K562 (cell line): Measurements from ENCODE around the gene CHPF. TPM values are rescaled to one million over a fixed set of nuclear protein-coding genes. Genes with fewer than 3 reads are reported as not detected.
A peak's percentile ranks its signal among the peaks of the same experiment; 100 is the strongest.

ENCODE experiments used
- BRD4 ChIP-seq: fragments of 200-600 bp; sonication (generic); IDR thresholded peaks from 2 replicates; pipeline ENCODE4 v1.6.1; 2017; ENCODE audit warnings: inconsistent platforms
- ELF2 ChIP-seq: fragments of 250-450 bp; sonication (Bioruptor Pico); IDR thresholded peaks from 2 replicates; pipeline ENCODE4 v1.5.0; 2021; ENCODE audit warnings: mild to moderate bottlenecking
- ERF ChIP-seq: fragments of 450-650 bp; formaldehyde crosslinking; IDR thresholded peaks from 2 replicates; pipeline ENCODE4 v1.4.0; 2020; ENCODE audit warnings: mild to moderate bottlenecking, mixed read lengths
- HNRNPUL1 ChIP-seq: fragments of 200-400 bp; formaldehyde crosslinking; IDR thresholded peaks from 2 replicates; pipeline ENCODE4 v1.6.1; 2017; ENCODE audit warnings: low read length
- JUNB ChIP-seq: fragments of 450-650 bp; formaldehyde crosslinking; conservative IDR thresholded peaks from 2 replicates; pipeline ENCODE4 v1.4.0; 2020; ENCODE audit warnings: mild to moderate bottlenecking
- KHSRP ChIP-seq: fragments of 450-650 bp; IDR thresholded peaks from 2 replicates; pipeline ENCODE4 v1.6.1; 2017
- KLF1 ChIP-seq: fragments of 450-650 bp; IDR thresholded peaks from 2 replicates; pipeline ENCODE4 v1.6.1; 2016; ENCODE audit warnings: missing genetic modification characterization, missing compliant biosample characterization
- MBD1 ChIP-seq: fragments of 250-450 bp; sonication (Bioruptor Pico); IDR thresholded peaks from 2 replicates; pipeline ENCODE4 v1.8.0; 2022; ENCODE audit warnings: inconsistent platforms
- MCM5 ChIP-seq: fragments of 450-650 bp; IDR thresholded peaks from 2 replicates; pipeline ENCODE4 v1.6.1; 2016; ENCODE audit warnings: low read depth
- SMAD1 ChIP-seq: fragments of 150-350 bp; IDR thresholded peaks from 2 replicates; pipeline ENCODE4 v1.6.1; 2014; ENCODE audit warnings: low read length, low read depth; ENCODE audit not compliant: partially characterized antibody
- SMARCA5 ChIP-seq: fragments of 450-650 bp; IDR thresholded peaks from 2 replicates; pipeline ENCODE4 v1.6.1; 2016
- ZNF184 ChIP-seq: sonication (generic); formaldehyde crosslinking; IDR thresholded peaks from 2 replicates; pipeline ENCODE4 v1.5.0; 2020; ENCODE audit warnings: missing genetic modification reagents
- ZNF407 ChIP-seq: fragments of 450-650 bp; IDR thresholded peaks from 2 replicates; pipeline ENCODE4 v1.6.1; 2016; ENCODE audit warnings: low read depth
- ZNF512 ChIP-seq: IDR thresholded peaks from 2 replicates; pipeline ENCODE4 v1.6.1; 2016; ENCODE audit warnings: missing genetic modification characterization, missing compliant biosample characterization
- ZNF639 ChIP-seq, 2 experiments: fragments of 200-800 bp in 1 of 2; sonication (Bioruptor generic) in 1 of 2; sonication (generic) in 1 of 2; formaldehyde crosslinking in 1 of 2; IDR thresholded peaks in 1 of 2; conservative IDR thresholded peaks in 1 of 2; 2 replicates each; pipeline versions ENCODE4 v1.5.0 to v1.6.1; 2016 to 2020; ENCODE audit warnings: missing compliant biosample characterization in 1 of 2, missing genetic modification characterization in 1 of 2, missing genetic modification reagents in 1 of 2
- polyA plus RNA-seq, 8 experiments: library from polyadenylated mRNA; depleted of rRNA in 4 of 8; stranded (reverse) in 5 of 8; unstranded in 3 of 8; fragments of >200 nt; fragmentation: Nextera tagmentation in 2 of 8; fragmentation: Illumina TruSeq in 1 of 8; extraction: Ambion mirVana in 2 of 8; extraction: Trizol in 1 of 8; gene quantifications; 2 replicates each; pipeline versions ENCODE4 v1.2.1 to v1.2.3, GENCODE V29; 2011 to 2014; ENCODE audit warnings: inconsistent platforms in 1 of 8, missing spikeins in 1 of 8
- total RNA-seq, 7 experiments: library from RNA; depleted of rRNA in 6 of 7; stranded (reverse); fragments of >200 nt in 6 of 7; fragmentation: Illumina TruSeq in 2 of 7; extraction: Trizol in 2 of 7; gene quantifications; 2 replicates each; pipeline versions ENCODE4 v1.2.1 to v1.2.3, GENCODE V29; 2011 to 2021; ENCODE audit warnings: low replicate concordance in 1 of 7

Gene CHPF
- total and polyA plus RNA-seq, 9 of the 15 experiments (the other 6 are each of a cell fraction or from before 2014, with no cell fraction given), result 0.15 to 57.2 (median 7.9) TPM

GRCh38 chr2:219522111-219523030 is 21.2 kb downstream of the CHPF start (continued):
- TF ChIP-seq ERF (CRISPR knock-in tag) (no peak), KLF1 (no peak), KHSRP (no peak), MCM5 (no peak), JUNB (no peak), BRD4 (no peak), ZNF407 (no peak), HNRNPUL1 (no peak), ZNF512 (no peak), MBD1 (no peak), ZNF639 (CRISPR knock-in tag; conservative IDR thresholded peaks at IDR 0.05 in 1 of 2, IDR thresholded peaks at IDR 0.05 in 1 of 2) (peak in 1 of 2 experiments; percentile 28; a peak in 1 of 4 replicates), ZNF184 (no peak), SMAD1 (no peak), ELF2 (CRISPR knock-in tag) (no peak), SMARCA5 (no peak)
